Kidney tubule cell (primary cell): ENCODE results near the gene FOXP1.

Experiments
- DNase-seq: peaks from one replicate; pipeline ENCODE4 v3.0.0-alpha.2; 2018; ENCODE audit warnings: low spot score

FOXP1 gene

GRCh38 chr3:71146673-71147072 is 436.9 kb downstream of the FOXP1 start:
- DNase-seq = no peak

GRCh38 chr3:71145954-71146353 is 437.6 kb downstream of the FOXP1 start:
- DNase-seq = no peak

DNA sequence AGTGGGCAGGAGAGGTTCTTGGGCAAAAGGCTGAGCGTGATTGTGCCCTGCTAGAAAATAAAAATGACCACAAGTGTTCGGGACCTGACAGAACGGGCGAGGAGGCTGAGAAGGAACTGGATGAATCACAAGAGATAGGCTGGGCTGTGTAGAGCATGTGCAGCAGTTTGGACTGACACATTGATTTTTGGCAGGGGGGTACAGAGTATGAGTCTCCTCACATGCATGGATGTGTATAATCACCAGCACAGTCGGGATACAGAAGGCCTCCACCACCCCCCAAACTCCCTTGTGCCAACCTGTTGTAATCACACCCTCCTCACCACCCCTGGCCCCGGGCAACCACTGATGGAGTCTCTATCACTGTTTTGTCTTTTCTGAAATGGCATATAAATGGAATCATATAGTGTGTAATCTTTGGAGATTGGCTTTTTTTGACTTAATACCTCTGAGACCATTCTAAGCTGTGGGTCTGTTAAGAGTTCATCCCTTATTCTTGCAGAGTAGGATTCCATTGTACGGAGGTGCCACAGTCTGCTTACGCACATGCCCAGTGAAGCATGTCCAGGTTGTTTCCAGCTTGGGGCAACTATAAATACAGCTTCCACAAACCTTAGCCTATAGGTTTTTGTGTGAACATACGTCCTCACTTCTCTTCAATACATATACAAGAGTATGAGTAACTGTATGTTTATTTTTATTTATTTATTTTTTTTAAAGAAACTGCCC is 438.8 kb downstream of the FOXP1 start:
- DNase-seq = no peak

GRCh38 chr3:71143493-71143892 is 440.0 kb downstream of the FOXP1 start:
- DNase-seq = no peak

GRCh38 chr3:71142441-71143161 is 440.9 kb downstream of the FOXP1 start:
- DNase-seq = peak; percentile 30

DNA sequence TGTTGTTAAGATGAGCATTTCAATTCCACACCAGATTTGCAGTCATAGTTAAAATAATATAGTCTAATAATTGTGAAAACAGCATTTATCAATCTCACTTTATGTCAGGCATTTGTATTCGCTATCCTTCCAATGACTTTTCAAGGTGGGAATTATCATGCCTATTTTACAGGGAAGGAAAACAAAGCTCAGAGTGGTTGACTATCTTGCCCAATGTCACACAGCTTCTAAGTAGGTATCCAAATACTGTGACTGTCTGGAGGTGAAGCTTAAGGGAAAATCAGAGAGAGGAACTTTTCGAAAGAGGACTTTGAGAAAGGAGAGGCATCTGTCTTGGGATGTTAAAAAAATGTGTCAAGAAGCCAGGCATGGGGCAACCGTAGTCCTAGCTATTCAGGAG is 443.1 kb downstream of the FOXP1 start:
- no peak for DNase-seq

DNA sequence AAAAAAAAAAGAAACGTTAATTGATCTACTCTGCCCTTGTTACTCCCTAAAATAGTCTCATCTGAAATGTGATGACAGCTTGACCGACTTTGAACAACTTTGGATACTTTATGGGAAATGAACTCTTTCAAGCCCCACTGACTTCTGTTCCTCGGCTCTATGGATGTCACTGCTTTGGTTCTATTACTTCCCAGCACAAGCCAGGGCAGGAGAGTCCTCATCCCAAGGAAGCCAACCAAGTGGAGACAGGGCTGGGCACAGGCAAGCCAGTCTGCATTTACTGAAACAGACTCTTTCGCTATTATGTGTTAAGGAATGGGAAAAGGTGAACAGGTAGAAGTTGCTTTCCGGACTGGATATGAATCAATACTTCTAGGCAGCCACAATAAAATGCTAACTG is 444.0 kb downstream of the FOXP1 start:
- no peak for DNase-seq

DNA sequence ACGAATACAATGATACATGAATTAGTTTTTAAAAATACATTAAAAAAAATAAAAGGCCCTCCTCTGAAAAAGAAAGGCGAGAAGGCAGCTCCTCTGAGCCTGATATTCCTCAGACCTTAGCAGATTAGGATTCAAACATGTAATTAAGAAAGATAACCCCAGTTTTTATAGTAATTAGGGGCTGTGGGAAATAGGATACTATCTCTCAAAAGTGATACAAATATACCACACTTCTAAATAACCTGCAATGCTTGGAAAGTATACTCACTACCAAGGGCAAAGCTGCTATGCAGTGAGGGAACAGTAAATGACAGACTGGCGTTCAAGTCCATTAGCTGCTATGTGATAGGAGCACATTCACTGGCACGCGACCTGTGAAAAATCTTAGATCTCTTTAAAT is 445.1 kb downstream of the FOXP1 start:
- no peak for DNase-seq

- no peak for DNase-seq
Observed at GRCh38 chr3:71136276-71136675, 447.3 kb downstream of the FOXP1 start.

DNA sequence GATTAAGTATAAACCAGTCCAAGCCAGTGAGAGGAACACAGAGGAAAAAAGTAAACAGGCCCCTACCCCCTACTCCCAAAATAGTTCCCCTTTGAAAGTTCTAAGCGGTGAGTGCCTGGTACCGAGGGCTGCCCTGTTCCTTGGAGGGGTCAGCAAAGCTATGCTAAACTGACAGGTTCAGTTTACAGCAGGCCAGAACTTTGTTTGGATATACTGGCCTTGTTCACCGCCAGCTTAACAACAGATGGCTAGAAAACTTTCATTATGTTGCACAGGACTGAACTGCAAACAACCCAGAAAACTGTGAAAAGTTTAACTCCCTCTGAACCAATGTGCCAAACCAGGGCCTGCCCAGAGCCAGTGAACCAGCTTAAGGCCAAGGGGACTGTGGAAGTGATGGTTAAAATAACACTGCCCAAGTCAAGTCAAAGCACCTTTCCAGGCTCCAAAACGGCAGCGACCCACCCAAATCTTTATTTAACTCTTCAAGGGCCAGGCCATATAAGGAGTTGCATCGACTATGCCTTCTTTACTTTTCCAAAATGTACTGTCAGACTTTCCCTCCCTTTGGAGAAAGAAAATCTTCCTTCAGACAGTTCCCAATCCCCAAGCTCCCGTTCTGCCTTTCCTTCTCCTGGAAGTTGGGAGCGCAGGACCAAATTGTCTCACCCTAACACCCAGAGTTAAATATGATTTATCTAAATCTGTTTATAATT is 448.0 kb downstream of the FOXP1 start:
- no peak for DNase-seq

- no peak for DNase-seq
Observed at GRCh38 chr3:71134521-71134920, 449.0 kb downstream of the FOXP1 start.

DNA sequence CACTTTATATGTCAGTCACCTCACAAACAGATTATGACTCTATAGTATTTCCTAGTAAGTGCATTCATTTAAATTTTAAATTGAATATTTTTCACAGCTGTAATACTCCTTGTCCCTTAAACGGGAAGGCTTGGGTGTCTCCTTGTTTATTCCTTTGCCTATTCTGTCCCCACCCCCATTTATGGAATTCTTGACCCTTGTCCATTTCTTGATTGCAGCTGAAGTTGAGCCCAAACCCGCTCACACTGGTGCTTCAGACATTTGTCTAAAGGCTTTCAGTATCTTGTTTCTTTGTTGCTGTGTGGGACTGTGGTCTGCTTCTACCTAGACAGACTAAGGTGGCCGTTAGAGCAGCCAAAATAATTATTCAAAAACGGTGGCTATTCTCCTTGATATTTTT is 449.7 kb downstream of the FOXP1 start:
- no peak for DNase-seq

GRCh38 chr3:71132995-71133730 is 450.4 kb downstream of the FOXP1 start:
- no peak for DNase-seq

DNA sequence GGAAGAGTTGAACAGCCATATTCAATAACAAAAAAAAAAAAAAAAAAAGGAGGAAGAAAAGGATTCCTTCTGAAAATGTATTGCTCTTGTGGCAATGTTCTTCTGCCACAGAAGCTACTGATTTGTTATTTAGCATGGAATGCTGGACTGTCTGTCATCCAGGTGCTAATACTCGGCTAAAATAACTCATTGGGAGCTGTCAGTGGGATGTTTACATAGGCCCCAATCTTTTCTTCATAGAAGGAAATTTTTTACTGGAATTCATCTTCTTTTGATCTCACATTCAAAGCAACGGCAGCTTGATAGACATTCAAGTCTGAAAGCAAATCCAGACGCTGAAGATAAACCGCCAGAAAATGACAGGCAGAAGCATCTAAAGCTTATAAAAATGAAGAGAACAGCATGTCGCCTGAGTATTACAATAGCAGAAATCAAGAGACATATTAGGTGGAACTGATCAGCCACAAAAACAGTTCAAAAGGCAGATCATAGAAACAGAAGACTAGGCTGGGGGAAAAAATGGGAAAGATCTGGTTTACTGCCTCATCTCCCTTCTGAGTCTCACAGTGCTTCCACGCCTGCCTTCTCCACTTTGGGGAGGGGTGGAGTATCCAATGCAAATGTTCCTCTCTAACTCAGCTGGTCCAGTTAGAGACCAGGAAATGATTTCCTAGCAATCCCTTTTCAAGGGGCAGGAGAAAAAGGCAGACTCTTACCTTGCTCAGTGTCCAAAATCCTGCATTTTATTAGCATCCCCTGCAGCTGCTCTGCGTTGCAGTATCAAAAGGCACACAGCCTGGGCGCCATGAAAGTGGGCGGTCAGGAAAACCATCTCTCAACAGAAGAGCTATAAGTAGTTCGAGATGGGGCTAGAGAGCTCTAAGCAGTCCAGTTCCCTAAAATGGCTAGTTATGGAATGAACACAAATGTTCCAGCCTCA is 451.9 kb downstream of the FOXP1 start:
- no peak for DNase-seq

DNA sequence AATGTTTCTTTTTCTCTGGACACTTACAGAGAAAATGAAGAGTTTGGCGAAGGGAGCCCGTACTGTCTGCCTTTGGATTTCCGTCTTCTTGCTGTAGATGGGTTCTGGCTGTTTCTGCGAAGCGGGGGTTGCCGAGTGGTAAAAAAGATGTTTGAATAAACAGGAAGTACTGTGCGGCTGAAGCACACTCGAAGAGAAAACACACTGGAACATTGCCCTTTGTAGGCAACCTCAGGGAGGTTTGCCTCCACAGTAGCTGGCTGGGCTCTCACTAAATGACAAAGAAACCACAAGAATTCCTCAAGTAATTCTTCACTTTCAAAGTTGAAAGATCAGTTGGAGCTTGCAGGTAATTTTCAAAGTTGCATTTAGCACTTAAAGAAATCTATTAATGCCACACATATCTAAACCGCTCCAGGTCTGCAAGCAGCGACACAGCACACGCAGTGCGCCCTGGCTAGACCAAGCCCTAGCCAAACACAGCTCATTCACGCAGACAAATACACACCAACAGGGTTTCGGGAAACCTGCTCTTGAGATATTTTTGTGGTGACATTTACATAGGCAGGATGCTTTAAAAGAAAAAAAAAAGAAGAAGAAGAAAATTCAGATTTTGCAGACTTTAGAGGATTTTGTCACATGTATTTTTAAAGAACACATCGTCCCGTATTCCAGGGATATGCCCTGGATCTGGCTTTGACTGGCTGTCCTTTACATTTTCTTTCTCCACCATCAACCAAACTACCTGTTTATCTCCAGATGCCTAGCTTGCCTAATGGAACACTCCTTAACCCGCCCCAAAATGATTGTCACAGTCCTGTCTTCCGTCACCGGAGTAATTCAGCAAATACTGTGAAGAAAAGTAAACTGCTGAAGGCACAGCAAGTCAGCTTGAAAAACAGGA is 452.8 kb downstream of the FOXP1 start:
- peak; percentile 86 for DNase-seq

DNA sequence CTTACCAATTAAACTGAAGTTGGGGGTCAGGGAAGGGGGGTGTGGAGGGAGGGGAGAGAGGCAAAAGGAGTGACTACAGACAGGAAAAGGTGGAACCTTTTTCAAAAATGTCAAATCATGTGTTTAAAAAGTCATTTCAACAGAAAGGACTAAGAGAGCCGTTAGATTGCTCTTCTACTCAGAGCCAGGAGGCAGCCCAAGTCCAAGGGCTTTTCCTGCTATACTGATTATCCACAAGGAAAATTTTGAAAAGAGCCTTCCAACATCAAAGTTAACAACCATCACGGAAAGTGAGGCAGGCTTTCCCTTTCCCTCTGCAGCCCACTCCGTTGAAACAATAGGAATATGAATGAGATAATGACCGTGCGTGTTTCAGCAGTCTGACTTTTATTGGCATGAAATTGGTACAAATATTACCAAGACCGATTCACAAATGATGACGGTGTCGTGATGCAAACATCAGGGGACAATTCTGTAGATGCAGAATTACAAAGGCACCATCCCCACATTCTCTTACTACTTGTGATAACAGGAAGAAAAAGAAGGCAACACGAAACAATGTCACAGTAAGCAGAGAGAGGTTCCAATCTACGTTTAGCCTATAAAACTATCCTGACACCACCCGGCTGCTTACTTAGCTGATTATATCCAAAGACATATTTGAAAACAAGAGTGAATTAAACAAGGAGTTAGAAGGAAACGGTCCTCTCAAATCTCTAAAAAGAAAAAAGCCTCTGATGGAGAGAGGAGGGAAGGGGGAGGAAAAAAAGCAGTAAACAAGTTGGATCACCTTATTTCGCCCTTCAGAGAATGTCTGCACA is 453.7 kb downstream of the FOXP1 start:
- DNase-seq = peak; percentile 40

- DNase-seq = no peak
Observed at GRCh38 chr3:71128961-71129360, 454.6 kb downstream of the FOXP1 start.

- no peak for DNase-seq
Observed at GRCh38 chr3:71127844-71128243, 455.7 kb downstream of the FOXP1 start.
